SK-N-SH (cell line): Measurements from ENCODE around the gene SHBG. TPM values are rescaled to one million over a fixed set of nuclear protein-coding genes. Genes with fewer than 3 reads are reported as not detected.

ENCODE experiments used
- CTCF ChIA-PET: fragments of 300-600, 350-600 bp; formaldehyde crosslinking; extraction: SDS; loops from one replicate; lab custom pipeline; 2021; lab: Yijun Ruan, JAX
- POLR2A ChIA-PET: fragments of 350-600 bp; sonication (Branson Sonifier 250); formaldehyde crosslinking; extraction: SDS; loops from one replicate; lab custom pipeline; 2020; ENCODE audit warnings: antibody characterized with exemption, inconsistent platforms; lab: Yijun Ruan, JAX
- DNase-seq: peaks from one replicate; pipeline ENCODE4 v3.0.0; 2012
- H2AFZ ChIP-seq: fragments of 200-600 bp; sonication (generic); 2 replicates; pipeline ENCODE4 v1.8.1; 2016; ENCODE audit warnings: antibody characterized with exemption, mild to moderate bottlenecking, low read depth
- H3F3A ChIP-seq: fragments of 200-600 bp; sonication (generic); replicated peaks from 2 replicates; pipeline ENCODE3; 2016; ENCODE audit warnings: antibody characterized with exemption, mild to moderate bottlenecking; ENCODE audit not compliant: insufficient read depth
- H3K27ac ChIP-seq, 2 experiments: fragments of 200-500 bp in 1 of 2; fragments of 200-600 bp in 1 of 2; sonication (Bioruptor generic) in 1 of 2; sonication (generic), shearing (Covaris generic) in 1 of 2; 2 replicates each; pipeline versions ENCODE4 v1.5.1 to v1.6.1; 2014 to 2016; ENCODE audit warnings: low read depth in 2 of 2, inconsistent platforms in 1 of 2, low read length in 1 of 2, mild to moderate bottlenecking in 1 of 2, mixed read lengths in 1 of 2
- H3K27me3 ChIP-seq: fragments of 200-600 bp; sonication (generic), shearing (Covaris generic); 2 replicates; pipeline ENCODE4 v1.6.1; 2016; ENCODE audit warnings: mixed run types; ENCODE audit not compliant: insufficient read depth
- H3K36me3 ChIP-seq, 2 experiments: fragments of 200-500 bp in 1 of 2; fragments of 200-600 bp in 1 of 2; sonication (Bioruptor generic) in 1 of 2; sonication (generic) in 1 of 2; replicated peaks in 1 of 2; 2 replicates each; pipeline versions ENCODE3 to v1.5.1; 2014 to 2016; ENCODE audit warnings: low read length in 1 of 2, mild to moderate bottlenecking in 1 of 2; ENCODE audit not compliant: insufficient read depth in 2 of 2, control insufficient read depth in 1 of 2
- H3K4me1 ChIP-seq, 2 experiments: fragments of 200-500 bp in 1 of 2; fragments of 200-600 bp in 1 of 2; sonication (Bioruptor generic) in 1 of 2; sonication (generic), shearing (Covaris generic) in 1 of 2; 2 replicates each; pipeline versions ENCODE4 v1.5.1 to v1.6.1; 2014 to 2016; ENCODE audit warnings: low read depth in 1 of 2, low read length in 1 of 2, mixed run types in 1 of 2; ENCODE audit not compliant: insufficient read depth in 2 of 2, control insufficient read depth in 1 of 2
- H3K4me2 ChIP-seq: fragments of 200-600 bp; sonication (generic), shearing (Covaris generic); 2 replicates; pipeline ENCODE4 v1.6.1; 2017; ENCODE audit warnings: mixed run types
- H3K4me3 ChIP-seq, 2 experiments: fragments of 200-500 bp in 1 of 2; fragments of 200-600 bp in 1 of 2; sonication (Bioruptor generic) in 1 of 2; sonication (generic), shearing (Covaris generic) in 1 of 2; 2 replicates each; pipeline versions ENCODE4 v1.5.1 to v1.8.1; 2014 to 2016; ENCODE audit warnings: low read depth in 2 of 2, inconsistent platforms in 1 of 2, low read length in 1 of 2, mild to moderate bottlenecking in 1 of 2, mixed read lengths in 1 of 2, moderate library complexity in 1 of 2
- H3K79me2 ChIP-seq: fragments of 200-600 bp; sonication (generic); 2 replicates; pipeline ENCODE4 v1.8.1; 2017; ENCODE audit warnings: mild to moderate bottlenecking; ENCODE audit not compliant: insufficient read depth
- H3K9ac ChIP-seq: fragments of 200-600 bp; sonication (generic); 2 replicates; pipeline ENCODE4 v1.6.1; 2017; ENCODE audit warnings: mixed run types
- H3K9me2 ChIP-seq: fragments of 200-600 bp; sonication (generic); 2 replicates; pipeline ENCODE4 v1.6.1; 2017; ENCODE audit warnings: mixed run types
- H3K9me3 ChIP-seq: fragments of 200-600 bp; sonication (generic); 2 replicates; pipeline ENCODE4 v1.6.1; 2017; ENCODE audit warnings: mixed run types, mild to moderate bottlenecking, moderate library complexity
- H4K20me1 ChIP-seq: fragments of 200-600 bp; sonication (generic); 2 replicates; pipeline ENCODE4 v1.6.1; 2017; ENCODE audit warnings: mild to moderate bottlenecking, mixed run types; ENCODE audit not compliant: insufficient read depth
- CHD2 ChIP-seq: fragments of 150-350 bp; IDR thresholded peaks from 2 replicates; pipeline ENCODE4 v1.6.1; 2018; ENCODE audit warnings: low read length; ENCODE audit not compliant: partially characterized antibody
- ELF1 ChIP-seq: IDR thresholded peaks from 2 replicates; pipeline ENCODE4 v1.4.0; 2012
- FOSL2 ChIP-seq: IDR thresholded peaks from 2 replicates; pipeline ENCODE4 v1.4.0; 2012; ENCODE audit warnings: low read depth, mild to moderate bottlenecking, moderate library complexity, borderline replicate concordance
- GABPA ChIP-seq: IDR thresholded peaks from 2 replicates; pipeline ENCODE4 v1.4.0; 2012; ENCODE audit warnings: low read depth, mild to moderate bottlenecking
- GATA2 ChIP-seq: sonication (generic); formaldehyde crosslinking; IDR thresholded peaks from 2 replicates; pipeline ENCODE4 v1.5.0; 2020; ENCODE audit warnings: mild to moderate bottlenecking, missing genetic modification reagents
- JUND ChIP-seq: IDR thresholded peaks from 2 replicates; pipeline ENCODE4 v1.4.0; 2012
- MEF2A ChIP-seq: IDR thresholded peaks from 2 replicates; pipeline ENCODE4 v1.4.0; 2012; ENCODE audit warnings: low read depth, borderline replicate concordance
- MXI1 ChIP-seq: IDR thresholded peaks from 2 replicates; pipeline ENCODE4 v1.6.1; 2012; ENCODE audit warnings: mild to moderate bottlenecking, low read depth, low read length, improper control_type of control experiment
- NFIC ChIP-seq: IDR thresholded peaks from 2 replicates; pipeline ENCODE4 v1.4.0; 2012; ENCODE audit warnings: borderline replicate concordance
- POLR2AphosphoS5 ChIP-seq: IDR thresholded peaks from 2 replicates; pipeline ENCODE4 v1.6.1; 2012; ENCODE audit warnings: low read depth, low read length
- RAD21 ChIP-seq: IDR thresholded peaks from 2 replicates; pipeline ENCODE4 v1.6.1; 2012; ENCODE audit warnings: mild to moderate bottlenecking, low read length
- RCOR1 ChIP-seq: fragments of 150-350 bp; IDR thresholded peaks from 2 replicates; pipeline ENCODE4 v1.6.1; 2017; ENCODE audit warnings: antibody characterized with exemption, low read length
- RFX5 ChIP-seq: IDR thresholded peaks from 2 replicates; pipeline ENCODE4 v1.6.1; 2012; ENCODE audit warnings: mild to moderate bottlenecking, improper control_type of control experiment, low read length
- YY1 ChIP-seq: IDR thresholded peaks from 2 replicates; pipeline ENCODE4 v1.4.0; 2012; ENCODE audit warnings: low read depth, mild to moderate bottlenecking
- WGBS: methylation state at CpG from one replicate; pipeline ENCODE4 v1.1.6; 2017; ENCODE audit warnings: low lambda C conversion rate; 5-methylcytosine and 5-hydroxymethylcytosine counted together
- polyA plus RNA-seq, 3 experiments: library from polyadenylated mRNA; depleted of rRNA; stranded (reverse); fragments of >200 nt; gene quantifications; 2 replicates each; pipeline ENCODE4 v1.2.3, GENCODE V29; 2012
- TF ChIP-seq, protein P1 (sequence below): fragments of 150-350 bp; IDR thresholded peaks from 2 replicates; pipeline ENCODE4 v1.6.1; 2017; ENCODE audit warnings: antibody characterized with exemption, low read length, low read depth, borderline replicate concordance
- TF ChIP-seq, protein P2 (sequence below): IDR thresholded peaks from 2 replicates; pipeline ENCODE4 v1.6.1; 2012; ENCODE audit warnings: mild to moderate bottlenecking, low read depth, low read length, moderate library complexity
- TF ChIP-seq, protein P3 (sequence below): IDR thresholded peaks from 2 replicates; pipeline ENCODE4; 2012
- TF ChIP-seq, protein P4 (sequence below): IDR thresholded peaks from 2 replicates; pipeline ENCODE4 v1.4.0; 2012; ENCODE audit warnings: low read depth

The SHBG gene
- polyA plus RNA-seq, 1 of the 3 experiments (the other 2 are of a cell fraction): 1.1 TPM

DNA sequence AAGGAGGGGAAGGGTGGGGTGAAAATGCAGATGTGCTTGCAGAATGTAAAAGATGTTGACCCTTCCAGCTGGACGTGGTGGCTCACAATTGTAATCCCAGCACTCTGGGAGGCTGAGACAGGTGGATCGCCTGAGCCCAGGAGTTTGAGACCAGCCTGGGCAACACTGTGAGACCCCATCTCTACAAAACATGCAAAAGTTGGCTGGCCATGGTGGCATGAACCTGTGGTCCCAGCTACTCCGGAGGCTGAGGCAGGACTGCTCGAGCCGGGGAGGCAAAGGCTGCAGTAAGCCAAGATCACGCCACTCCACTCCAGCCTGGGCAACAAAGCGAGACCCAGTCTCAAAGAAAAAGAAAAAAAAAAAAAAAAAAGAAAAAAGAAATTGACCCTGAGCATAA lies 38.5 kb downstream of the SHBG start:
- Histone ChIP-seq H3K4me2 (no peak overlapping the region), H3K4me1 (no peaks in the 10 kb centered on the region), H3K4me3 (no peak overlapping the region), H3F3A (peaks cover 5% of the 10 kb centered on the region), H3K9me2 (no peaks in the 10 kb centered on the region), H3K9ac (no peak overlapping the region), H3K27me3 (no peaks in the 10 kb centered on the region), H3K9me3 (no peaks in the 10 kb centered on the region), H3K27ac (no peak overlapping the region), H3K79me2 (no peaks in the 10 kb centered on the region), H3K36me3 (peaks cover 30 to 31% of the 10 kb centered on the region in 2 experiments), H2AFZ (no peak overlapping the region), H4K20me1 (no peaks in the 10 kb centered on the region)
- ChIA-PET POLR2A (interaction anchor here (1.0 kb wide), 1 partner anchor 17 kb away, joined by 3 read pairs; no protein-coding TSS in a partner anchor), CTCF (interaction anchor here (1.6 kb wide), 1 partner anchor 17 kb away, joined by 3 read pairs; no protein-coding TSS in a partner anchor)
- 92% methylated on average over 7 of the region's 7 CpGs for WGBS
- DNase-seq: no peak
- TF ChIP-seq ELF1 (no peak), JUND (no peak), FOSL2 (no peak), YY1 (no peak), RAD21 (no peak), POLR2AphosphoS5 (no peak), RFX5 (no peak), NFIC (no peak), MXI1 (no peak), GABPA (no peak), MEF2A (no peak), RCOR1 (no peak), CHD2 (no peak), GATA2 (no peak)
- TF ChIP-seq, protein P1, sequence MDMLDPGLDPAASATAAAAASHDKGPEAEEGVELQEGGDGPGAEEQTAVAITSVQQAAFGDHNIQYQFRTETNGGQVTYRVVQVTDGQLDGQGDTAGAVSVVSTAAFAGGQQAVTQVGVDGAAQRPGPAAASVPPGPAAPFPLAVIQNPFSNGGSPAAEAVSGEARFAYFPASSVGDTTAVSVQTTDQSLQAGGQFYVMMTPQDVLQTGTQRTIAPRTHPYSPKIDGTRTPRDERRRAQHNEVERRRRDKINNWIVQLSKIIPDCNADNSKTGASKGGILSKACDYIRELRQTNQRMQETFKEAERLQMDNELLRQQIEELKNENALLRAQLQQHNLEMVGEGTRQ: no peak
- TF ChIP-seq, protein P2, sequence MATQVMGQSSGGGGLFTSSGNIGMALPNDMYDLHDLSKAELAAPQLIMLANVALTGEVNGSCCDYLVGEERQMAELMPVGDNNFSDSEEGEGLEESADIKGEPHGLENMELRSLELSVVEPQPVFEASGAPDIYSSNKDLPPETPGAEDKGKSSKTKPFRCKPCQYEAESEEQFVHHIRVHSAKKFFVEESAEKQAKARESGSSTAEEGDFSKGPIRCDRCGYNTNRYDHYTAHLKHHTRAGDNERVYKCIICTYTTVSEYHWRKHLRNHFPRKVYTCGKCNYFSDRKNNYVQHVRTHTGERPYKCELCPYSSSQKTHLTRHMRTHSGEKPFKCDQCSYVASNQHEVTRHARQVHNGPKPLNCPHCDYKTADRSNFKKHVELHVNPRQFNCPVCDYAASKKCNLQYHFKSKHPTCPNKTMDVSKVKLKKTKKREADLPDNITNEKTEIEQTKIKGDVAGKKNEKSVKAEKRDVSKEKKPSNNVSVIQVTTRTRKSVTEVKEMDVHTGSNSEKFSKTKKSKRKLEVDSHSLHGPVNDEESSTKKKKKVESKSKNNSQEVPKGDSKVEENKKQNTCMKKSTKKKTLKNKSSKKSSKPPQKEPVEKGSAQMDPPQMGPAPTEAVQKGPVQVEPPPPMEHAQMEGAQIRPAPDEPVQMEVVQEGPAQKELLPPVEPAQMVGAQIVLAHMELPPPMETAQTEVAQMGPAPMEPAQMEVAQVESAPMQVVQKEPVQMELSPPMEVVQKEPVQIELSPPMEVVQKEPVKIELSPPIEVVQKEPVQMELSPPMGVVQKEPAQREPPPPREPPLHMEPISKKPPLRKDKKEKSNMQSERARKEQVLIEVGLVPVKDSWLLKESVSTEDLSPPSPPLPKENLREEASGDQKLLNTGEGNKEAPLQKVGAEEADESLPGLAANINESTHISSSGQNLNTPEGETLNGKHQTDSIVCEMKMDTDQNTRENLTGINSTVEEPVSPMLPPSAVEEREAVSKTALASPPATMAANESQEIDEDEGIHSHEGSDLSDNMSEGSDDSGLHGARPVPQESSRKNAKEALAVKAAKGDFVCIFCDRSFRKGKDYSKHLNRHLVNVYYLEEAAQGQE: no peak
- TF ChIP-seq, protein P3, sequence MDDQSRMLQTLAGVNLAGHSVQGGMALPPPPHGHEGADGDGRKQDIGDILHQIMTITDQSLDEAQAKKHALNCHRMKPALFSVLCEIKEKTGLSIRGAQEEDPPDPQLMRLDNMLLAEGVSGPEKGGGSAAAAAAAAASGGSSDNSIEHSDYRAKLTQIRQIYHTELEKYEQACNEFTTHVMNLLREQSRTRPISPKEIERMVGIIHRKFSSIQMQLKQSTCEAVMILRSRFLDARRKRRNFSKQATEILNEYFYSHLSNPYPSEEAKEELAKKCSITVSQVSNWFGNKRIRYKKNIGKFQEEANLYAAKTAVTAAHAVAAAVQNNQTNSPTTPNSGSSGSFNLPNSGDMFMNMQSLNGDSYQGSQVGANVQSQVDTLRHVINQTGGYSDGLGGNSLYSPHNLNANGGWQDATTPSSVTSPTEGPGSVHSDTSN: no peak
- TF ChIP-seq, protein P4, sequence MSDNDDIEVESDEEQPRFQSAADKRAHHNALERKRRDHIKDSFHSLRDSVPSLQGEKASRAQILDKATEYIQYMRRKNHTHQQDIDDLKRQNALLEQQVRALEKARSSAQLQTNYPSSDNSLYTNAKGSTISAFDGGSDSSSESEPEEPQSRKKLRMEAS: no peak
